ENCODE measurements around the gene TMCC2.

The TMCC2 gene

DNA sequence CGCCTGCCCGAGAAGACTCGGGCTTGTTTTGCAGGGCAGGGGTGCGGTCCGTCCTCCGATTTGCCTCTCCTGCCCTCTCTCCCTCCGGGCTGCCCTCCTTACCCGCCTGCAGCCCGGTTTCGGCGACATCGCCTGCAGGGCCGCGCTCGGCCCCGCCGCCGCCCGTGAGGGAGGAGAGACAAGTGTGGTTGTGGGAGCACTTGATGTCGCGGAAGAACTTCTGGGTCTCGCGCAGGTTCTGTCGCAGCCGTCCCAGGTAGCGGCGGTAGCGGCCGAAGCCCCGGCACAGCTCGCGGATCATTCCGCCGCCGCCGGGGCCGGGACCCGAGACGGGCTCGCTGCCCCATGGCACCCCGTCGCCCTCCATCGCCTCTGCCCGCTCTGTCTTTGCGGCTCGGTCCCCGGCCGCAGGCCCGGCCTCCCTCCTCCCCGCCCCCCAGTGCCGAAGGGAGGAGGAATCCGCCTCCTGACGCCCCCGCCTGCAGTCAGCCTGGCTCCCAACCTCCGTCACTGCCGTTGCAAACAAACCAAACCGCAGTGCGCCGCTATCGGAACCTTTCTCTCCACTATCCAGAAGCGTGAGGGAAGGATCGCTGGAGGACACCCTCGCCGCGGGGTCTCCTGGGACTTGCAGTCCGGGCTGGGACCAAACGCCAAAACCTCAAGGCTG lies 16.4 kb upstream of the TMCC2 start, which contains the start of gene DSTYK:
Gene DSTYK (minus strand): TSS at position 534 of the 670 bp plus-strand sequence. CDS start 167 bp downstream, at position 367.
- TF ChIP-seq, protein P1, sequence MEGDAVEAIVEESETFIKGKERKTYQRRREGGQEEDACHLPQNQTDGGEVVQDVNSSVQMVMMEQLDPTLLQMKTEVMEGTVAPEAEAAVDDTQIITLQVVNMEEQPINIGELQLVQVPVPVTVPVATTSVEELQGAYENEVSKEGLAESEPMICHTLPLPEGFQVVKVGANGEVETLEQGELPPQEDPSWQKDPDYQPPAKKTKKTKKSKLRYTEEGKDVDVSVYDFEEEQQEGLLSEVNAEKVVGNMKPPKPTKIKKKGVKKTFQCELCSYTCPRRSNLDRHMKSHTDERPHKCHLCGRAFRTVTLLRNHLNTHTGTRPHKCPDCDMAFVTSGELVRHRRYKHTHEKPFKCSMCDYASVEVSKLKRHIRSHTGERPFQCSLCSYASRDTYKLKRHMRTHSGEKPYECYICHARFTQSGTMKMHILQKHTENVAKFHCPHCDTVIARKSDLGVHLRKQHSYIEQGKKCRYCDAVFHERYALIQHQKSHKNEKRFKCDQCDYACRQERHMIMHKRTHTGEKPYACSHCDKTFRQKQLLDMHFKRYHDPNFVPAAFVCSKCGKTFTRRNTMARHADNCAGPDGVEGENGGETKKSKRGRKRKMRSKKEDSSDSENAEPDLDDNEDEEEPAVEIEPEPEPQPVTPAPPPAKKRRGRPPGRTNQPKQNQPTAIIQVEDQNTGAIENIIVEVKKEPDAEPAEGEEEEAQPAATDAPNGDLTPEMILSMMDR (IDR thresholded peaks at IDR 0.05; ENCODE audit: low read depth, low read length, poor library complexity, severe bottlenecking), result no peak
- TF ChIP-seq EZH2phosphoT487 (IDR thresholded peaks at IDR 0.05; ENCODE audit: borderline replicate concordance, low read length), result 0 out of 2 replicates have a peak, but pooled peaks have one; percentile 18
- Histone ChIP-seq H3K4me2 (ENCODE audit: low read length) (peak within 1 kb of the TSS; percentile 81), H3K4me1 (ENCODE audit: control insufficient read depth, low read length) (peaks cover 22% of the 10 kb centered on the region), H3F3A (ENCODE audit: control insufficient read depth, insufficient read depth) (no peaks in the 10 kb centered on the region), H3K79me2 (ENCODE audit: control insufficient read depth, low read length) (peaks cover 32% of the 10 kb centered on the region), H3K27ac (ENCODE audit: low read depth, low read length) (peak within 1 kb of the TSS; percentile 47), H3K9me2 (replicated peaks; ENCODE audit: control insufficient read depth, low read length) (no peaks in the 10 kb centered on the region), H3K27me3 (ENCODE audit: control insufficient read depth, low read length) (no peaks in the 10 kb centered on the region), H3K36me3 (ENCODE audit: control insufficient read depth, low read length) (no peaks in the 10 kb centered on the region), H4K20me1 (ENCODE audit: control insufficient read depth, insufficient read depth, low read depth, low read length) (no peaks in the 10 kb centered on the region), H3K4me3 (ENCODE audit: low read length) (peak within 1 kb of the TSS; percentile 96), H3K9me3 (ENCODE audit: control insufficient read depth, insufficient read depth, low read length) (no peaks in the 10 kb centered on the region)

DNA sequence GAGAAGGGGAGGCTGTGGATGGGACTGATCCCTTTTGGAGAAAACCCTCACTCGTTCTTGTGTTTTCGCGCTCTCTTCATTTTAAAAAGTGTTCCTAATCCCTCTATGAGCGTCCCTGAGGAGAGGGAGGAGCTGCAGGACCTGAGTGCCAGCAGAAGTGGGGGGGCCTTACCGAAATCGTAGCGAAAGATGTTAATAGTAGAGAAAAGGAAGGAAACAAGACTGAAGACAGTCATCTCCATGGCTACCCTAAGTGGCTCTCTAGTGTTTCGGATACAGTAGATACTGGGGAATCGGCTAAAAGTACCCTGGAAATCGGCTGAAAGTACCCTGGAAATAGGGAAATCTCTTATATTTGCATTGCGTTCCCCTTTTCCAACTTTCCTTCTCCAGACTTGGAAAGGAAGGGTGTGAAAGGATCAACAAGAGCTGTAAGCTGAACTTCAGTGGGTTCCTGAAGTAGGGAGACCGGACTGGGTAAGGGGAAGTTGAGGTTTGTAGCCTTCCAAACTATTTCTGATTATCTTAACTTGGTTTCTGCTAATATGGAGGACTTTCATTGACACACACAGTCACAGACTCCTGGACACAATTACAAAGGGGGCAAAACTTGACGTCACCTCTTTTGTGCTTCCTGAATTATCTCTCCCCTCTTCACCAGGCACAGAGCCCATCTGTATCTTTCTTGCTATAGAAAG lies 15.8 kb upstream of the TMCC2 start:
- no peaks in the 10 kb centered on the region for H4K20me1 ChIP-seq (ENCODE audit: control insufficient read depth, insufficient read depth, low read depth, low read length)
- peaks cover 22% of the 10 kb centered on the region for H3K4me1 ChIP-seq (ENCODE audit: control insufficient read depth, low read length)
- no peaks in the 10 kb centered on the region for H3K9me2 ChIP-seq (replicated peaks; ENCODE audit: control insufficient read depth, low read length)
- no peaks in the 10 kb centered on the region for H3F3A ChIP-seq (ENCODE audit: control insufficient read depth, insufficient read depth)
- no peaks in the 10 kb centered on the region for H3K27me3 ChIP-seq (ENCODE audit: control insufficient read depth, low read length)
- no peaks in the 10 kb centered on the region for H3K36me3 ChIP-seq (ENCODE audit: control insufficient read depth, low read length)
- H3K9me3 ChIP-seq (ENCODE audit: control insufficient read depth, insufficient read depth, low read length), result no peaks in the 10 kb centered on the region
- H3K4me3 ChIP-seq (ENCODE audit: low read length), result peak overlapping the region; percentile 96
- no peak for TF ChIP-seq EZH2phosphoT487 (IDR thresholded peaks at IDR 0.05; ENCODE audit: borderline replicate concordance, low read length)
- peaks cover 30% of the 10 kb centered on the region for H3K79me2 ChIP-seq (ENCODE audit: control insufficient read depth, low read length)
- peak overlapping the region; percentile 81 for H3K4me2 ChIP-seq (ENCODE audit: low read length)
- H3K27ac ChIP-seq (ENCODE audit: low read depth, low read length), result peak overlapping the region; percentile 47; the same call in 1 of the 2 replicates

DNA sequence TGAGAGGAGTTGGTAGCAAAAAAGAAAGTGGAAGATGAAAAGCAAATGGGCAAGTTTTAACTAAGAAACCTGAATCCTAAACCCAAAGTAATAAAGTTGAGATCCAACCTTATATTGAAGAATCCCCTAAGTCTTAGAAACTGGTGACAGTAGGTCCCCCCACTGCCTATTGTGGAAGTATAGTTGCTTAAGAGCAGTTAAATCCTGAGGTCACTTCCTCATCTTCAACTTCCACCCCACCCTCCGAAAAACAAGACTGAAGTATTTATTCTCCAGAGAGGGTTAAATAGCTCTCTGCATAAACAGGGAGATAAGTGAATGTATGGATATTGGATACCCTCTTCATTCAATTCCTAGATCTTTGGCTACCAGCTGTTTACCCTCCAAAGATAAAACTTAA lies 13.0 kb upstream of the TMCC2 start:
- H3K9me3 ChIP-seq (ENCODE audit: control insufficient read depth, insufficient read depth, low read length), result no peaks in the 10 kb centered on the region
- TF ChIP-seq, protein P1 (IDR thresholded peaks at IDR 0.05; ENCODE audit: low read depth, low read length, poor library complexity, severe bottlenecking), result no peak
- TF ChIP-seq EZH2phosphoT487 (IDR thresholded peaks at IDR 0.05; ENCODE audit: borderline replicate concordance, low read length), result no peak
- H3K27ac ChIP-seq (ENCODE audit: low read depth, low read length), result no peak overlapping the region
- no peaks in the 10 kb centered on the region for H3F3A ChIP-seq (ENCODE audit: control insufficient read depth, insufficient read depth)
- no peaks in the 10 kb centered on the region for H3K36me3 ChIP-seq (ENCODE audit: control insufficient read depth, low read length)
- no peak overlapping the region for H3K4me3 ChIP-seq (ENCODE audit: low read length)
- H3K9me2 ChIP-seq (replicated peaks; ENCODE audit: control insufficient read depth, low read length), result no peaks in the 10 kb centered on the region
- H3K4me1 ChIP-seq (ENCODE audit: control insufficient read depth, low read length), result peaks cover 22% of the 10 kb centered on the region
- no peak overlapping the region for H3K4me2 ChIP-seq (ENCODE audit: low read length)
- peaks cover 13% of the 10 kb centered on the region for H3K79me2 ChIP-seq (ENCODE audit: control insufficient read depth, low read length)
- no peaks in the 10 kb centered on the region for H3K27me3 ChIP-seq (ENCODE audit: control insufficient read depth, low read length)
- H4K20me1 ChIP-seq (ENCODE audit: control insufficient read depth, insufficient read depth, low read depth, low read length), result no peaks in the 10 kb centered on the region

DNA sequence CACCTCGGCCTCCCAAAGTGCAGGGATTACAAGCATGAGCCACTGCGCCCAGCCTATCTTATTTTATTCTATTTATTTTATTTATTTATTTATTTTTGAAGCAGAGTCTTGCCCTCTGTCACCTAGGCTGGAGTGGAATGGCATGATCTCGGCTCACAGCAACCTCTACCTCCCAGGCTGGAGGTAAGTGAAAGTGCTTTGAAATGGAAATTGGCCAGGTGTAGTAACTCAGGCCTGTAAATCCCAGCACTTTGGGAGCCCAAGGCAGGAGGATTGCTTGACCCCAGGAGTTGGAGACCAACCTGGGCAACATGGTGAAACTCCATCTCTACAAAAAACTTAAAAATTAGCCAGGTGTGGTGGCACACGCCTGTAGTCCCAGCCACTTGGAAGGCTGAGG lies 11.2 kb upstream of the TMCC2 start:
- H3K27me3 ChIP-seq (ENCODE audit: control insufficient read depth, low read length), result 0 out of 2 replicates have a peak, but pooled peaks cover 4% of the 10 kb centered on the region
- no peak for TF ChIP-seq EZH2phosphoT487 (IDR thresholded peaks at IDR 0.05; ENCODE audit: borderline replicate concordance, low read length)
- TF ChIP-seq, protein P1 (IDR thresholded peaks at IDR 0.05; ENCODE audit: low read depth, low read length, poor library complexity, severe bottlenecking), result no peak
- H3K4me3 ChIP-seq (ENCODE audit: low read length), result no peak overlapping the region
- no peak overlapping the region for H3K4me2 ChIP-seq (ENCODE audit: low read length)
- no peaks in the 10 kb centered on the region for H3F3A ChIP-seq (ENCODE audit: control insufficient read depth, insufficient read depth)
- H3K9me3 ChIP-seq (ENCODE audit: control insufficient read depth, insufficient read depth, low read length), result no peaks in the 10 kb centered on the region
- H3K4me1 ChIP-seq (ENCODE audit: control insufficient read depth, low read length), result peaks cover 16% of the 10 kb centered on the region
- H3K27ac ChIP-seq (ENCODE audit: low read depth, low read length), result no peak overlapping the region
- no peaks in the 10 kb centered on the region for H3K36me3 ChIP-seq (ENCODE audit: control insufficient read depth, low read length)
- no peaks in the 10 kb centered on the region for H4K20me1 ChIP-seq (ENCODE audit: control insufficient read depth, insufficient read depth, low read depth, low read length)
- no peaks in the 10 kb centered on the region for H3K79me2 ChIP-seq (ENCODE audit: control insufficient read depth, low read length)
- no peaks in the 10 kb centered on the region for H3K9me2 ChIP-seq (replicated peaks; ENCODE audit: control insufficient read depth, low read length)

Measured in DOHH2 (cell line).